Left ventricle myocardium inferior (tissue), 1 donor: ENCODE measurements around the gene ILKAP. TPM values are rescaled to one million over a fixed set of nuclear protein-coding genes. Genes with fewer than 3 reads are reported as not detected.
A peak's percentile ranks its signal among the peaks of the same experiment; 100 is the strongest.

Experiments
- DNase-seq: peaks from one replicate; pipeline ENCODE4 v3.0.0-alpha.2; 2020
- H3K27ac ChIP-seq: fragments of 200-600 bp; replicated peaks from 2 replicates; pipeline ENCODE4 v1.8.0; 2021
- H3K27me3 ChIP-seq: fragments of 200-600 bp; 2 replicates; pipeline ENCODE4 v1.8.0; 2021; ENCODE audit warnings: low read depth
- H3K36me3 ChIP-seq: fragments of 200-600 bp; 2 replicates; pipeline ENCODE4 v1.8.0; 2021
- H3K4me1 ChIP-seq: fragments of 200-600 bp; 2 replicates; pipeline ENCODE4 v1.8.0; 2021
- H3K4me3 ChIP-seq: fragments of 200-600 bp; 2 replicates; pipeline ENCODE4 v1.8.0; 2021; ENCODE audit warnings: mild to moderate bottlenecking, moderate library complexity
- H3K9me3 ChIP-seq: fragments of 200-600 bp; replicated peaks from 2 replicates; pipeline ENCODE4 v1.8.0; 2021
- CTCF ChIP-seq: fragments of 200-600 bp; IDR thresholded peaks from 2 replicates; pipeline ENCODE4 v1.8.0; 2021; ENCODE audit warnings: antibody characterized with exemption, mild to moderate bottlenecking, borderline replicate concordance
- intact Hi-C: fragments of 100-400 bp; cut with micrococcal nuclease; formaldehyde crosslinking; loops from one replicate; pipeline ENCODE4 v1.11.0; 2022
- total RNA-seq: library from RNA; stranded (reverse); fragmentation: NEBNext Ultra II Directional; extraction: Animal tissue kit (Norgen Biotek cat#: 25700); gene quantifications from one replicate; pipeline ENCODE4 v1.2.1, GENCODE V29; 2021
- donor health status: DM: no; HTN: yes; CAD: no; lungs with severe emphysema.

The ILKAP gene
- total RNA-seq, 1 donor from 2014 or later: 26.5 TPM

- intact Hi-C loops: no loop called here
- H3K36me3 ChIP-seq: peaks cover 74% of the 10 kb centered on the region
- H3K4me3 ChIP-seq: no peak overlapping the region
- no peak overlapping the region for H3K27ac ChIP-seq
- TF ChIP-seq CTCF: no peak
- no peaks in the 10 kb centered on the region for H3K27me3 ChIP-seq
- H3K4me1 ChIP-seq: peaks cover 5% of the 10 kb centered on the region
- DNase-seq: no peak
- no peaks in the 10 kb centered on the region for H3K9me3 ChIP-seq
These were observed 44.5 kb upstream of the ILKAP start for GRCh38 chr2:238247841-238248453.

GRCh38 chr2:238247002-238247822, 43.7 kb upstream of the ILKAP start:
- intact Hi-C loops: no loop called here
- no peak overlapping the region for H3K4me3 ChIP-seq
- no peak for DNase-seq
- H3K4me1 ChIP-seq: peaks cover 13% of the 10 kb centered on the region
- H3K36me3 ChIP-seq: peaks cover 66% of the 10 kb centered on the region
- TF ChIP-seq CTCF: no peak
- H3K27me3 ChIP-seq: no peaks in the 10 kb centered on the region
- H3K27ac ChIP-seq: no peak overlapping the region
- H3K9me3 ChIP-seq: no peaks in the 10 kb centered on the region

GRCh38 chr2:238244151-238244550, 40.7 kb upstream of the ILKAP start:
- H3K27me3 ChIP-seq: peaks cover 6% of the 10 kb centered on the region
- no peak overlapping the region for H3K4me3 ChIP-seq
- no peaks in the 10 kb centered on the region for H3K9me3 ChIP-seq
- H3K36me3 ChIP-seq: peaks cover 37% of the 10 kb centered on the region
- H3K4me1 ChIP-seq: peaks cover 35% of the 10 kb centered on the region
- H3K27ac ChIP-seq: no peak overlapping the region
- no peak for DNase-seq
- intact Hi-C loops: no loop called here
- TF ChIP-seq CTCF: no peak

GRCh38 chr2:238243496-238244076, 40.1 kb upstream of the ILKAP start:
- intact Hi-C loops: no loop called here
- H3K4me1 ChIP-seq: peaks cover 40% of the 10 kb centered on the region

More at GRCh38 chr2:238243496-238244076, 40.1 kb upstream of the ILKAP start:
- H3K9me3 ChIP-seq: no peaks in the 10 kb centered on the region
- H3K27me3 ChIP-seq: peaks cover 12% of the 10 kb centered on the region
- no peak overlapping the region for H3K4me3 ChIP-seq
- H3K36me3 ChIP-seq: peaks cover 34% of the 10 kb centered on the region
- no peak for TF ChIP-seq CTCF
- H3K27ac ChIP-seq: peak overlapping the region; percentile 53
- DNase-seq: no peak
